Gastroesophageal sphincter (tissue), 4 donors: Measurements from ENCODE around the gene MILR1. TPM values are rescaled to one million over a fixed set of nuclear protein-coding genes. Genes with fewer than 3 reads are reported as not detected.

ENCODE experiments used
- ATAC-seq: fragments of 150-250 bp; one replicate; pipeline ENCODE4 v1.9.1; 2016; ENCODE audit warnings: mild to moderate bottlenecking, moderate library complexity
- H3K27ac ChIP-seq, 4 donors: fragments of 200-600 bp; sonication (generic) in 3 of 4; 1 replicate in 3 of 4; 2 replicates in 1 of 4; pipeline ENCODE4 v1.5.1; 2016 to 2019
- H3K27me3 ChIP-seq: fragments of 200-600 bp; sonication (generic); one replicate; pipeline ENCODE4 v1.5.1; 2019
- H3K36me3 ChIP-seq, 2 donors: fragments of 200-600 bp; sonication (generic); one replicate each; pipeline ENCODE4 v1.5.1; 2019; ENCODE audit warnings: control low read depth in 1 of 2
- H3K4me1 ChIP-seq, 3 donors: fragments of 200-600 bp; sonication (generic); 1 replicate in 2 of 3; 2 replicates in 1 of 3; pipeline ENCODE4 v1.5.1; 2016 to 2019; ENCODE audit warnings: control low read depth in 2 of 3
- H3K4me3 ChIP-seq, 2 donors: fragments of 200-600 bp; sonication (generic); one replicate each; pipeline ENCODE4 v1.5.1; 2019; ENCODE audit warnings: mild to moderate bottlenecking in 1 of 2, moderate library complexity in 1 of 2
- H3K9me3 ChIP-seq, 3 donors: fragments of 200-600 bp; sonication (generic); one replicate each; pipeline ENCODE4 v1.5.1; 2017 to 2019; ENCODE audit warnings: control low read depth in 2 of 3
- EP300 ChIP-seq: sonication (generic); formaldehyde crosslinking; IDR thresholded peaks from one replicate; pipeline ENCODE4 v1.6.1; 2017; ENCODE audit warnings: antibody characterized with exemption, mild to moderate bottlenecking
- POLR2A ChIP-seq, 2 donors: fragments of 450-650 bp; IDR thresholded peaks; one replicate each; pipeline ENCODE4 v1.6.1; 2017; ENCODE audit warnings: antibody characterized with exemption in 2 of 2, mild to moderate bottlenecking in 2 of 2, moderate library complexity in 1 of 2
- POLR2AphosphoS5 ChIP-seq: sonication (generic); formaldehyde crosslinking; IDR thresholded peaks from one replicate; pipeline ENCODE4 v1.6.1; 2017; ENCODE audit warnings: antibody characterized with exemption
- WGBS, 2 donors: methylation state at CpG; one replicate each; pipeline ENCODE4 v1.1.5; 2018; ENCODE audit warnings: low coverage in 1 of 2; 5-methylcytosine and 5-hydroxymethylcytosine counted together
- total RNA-seq, 4 donors: library from RNA; depleted of rRNA; stranded (reverse); fragments of >200 nt; gene quantifications; one replicate each; pipeline ENCODE4 v1.1.0, GENCODE V29; 2016
- TF ChIP-seq, protein P1 (sequence below), 4 experiments: fragments of 200-600 bp in 2 of 4; fragments of 450-650 bp in 2 of 4; sonication (generic) in 1 of 4; IDR thresholded peaks; one replicate each; pipeline ENCODE4 v1.5.1; 2017 to 2019; ENCODE audit warnings: antibody characterized with exemption in 4 of 4, mild to moderate bottlenecking in 2 of 4, moderate library complexity in 2 of 4

MILR1 gene
- total RNA-seq, 4 donors from 2014 or later = 3.5 to 10.1 (median 7.3) TPM; not detected in 1

DNA sequence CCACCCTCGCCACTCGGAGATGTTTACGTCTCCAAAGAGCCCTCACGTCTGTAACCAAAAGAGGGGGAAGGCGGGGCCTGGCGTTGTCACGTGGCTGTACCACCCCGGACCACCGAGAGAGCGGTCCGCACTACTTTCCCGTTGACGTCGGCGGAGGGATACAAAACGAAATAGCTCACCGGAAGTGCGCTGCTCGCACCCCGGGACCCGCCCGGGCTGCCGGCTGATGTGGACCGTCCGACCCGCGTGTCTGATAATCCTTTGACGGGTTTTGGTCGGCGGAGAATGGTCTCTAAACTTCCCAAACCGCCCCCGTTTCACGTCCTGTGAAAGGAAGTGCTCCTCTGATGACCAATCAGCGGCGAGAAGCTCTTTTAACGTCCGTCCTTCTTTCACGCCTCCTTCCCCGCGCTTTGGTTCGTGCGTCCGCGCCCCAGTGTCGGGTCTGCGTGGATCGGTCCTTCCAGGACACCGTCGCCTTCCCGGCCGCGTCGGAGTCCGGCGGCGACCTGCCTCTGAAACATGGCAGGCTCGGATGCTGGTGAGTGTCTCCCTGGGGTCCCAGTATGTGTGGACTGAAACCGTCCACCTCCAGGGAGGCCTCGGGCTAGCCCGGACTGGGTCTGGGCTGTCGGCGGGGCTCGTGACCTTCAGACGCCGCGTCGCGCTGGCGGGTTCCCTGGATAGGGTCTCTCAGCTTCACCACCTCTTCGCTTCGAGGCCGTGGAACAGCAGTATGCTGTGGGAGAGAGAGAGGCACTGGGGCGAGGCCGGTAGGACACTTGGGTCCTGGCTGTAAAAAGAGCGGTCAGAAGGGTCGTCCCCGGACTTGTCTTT is 57.9 kb downstream of the MILR1 start, which contains the start of gene CEP95:
Gene CEP95 (plus strand): TSS at position 402 of the 837 bp plus-strand sequence. CDS start 121 bp downstream, at position 523.
- 0% methylated on average over 2 to 8 of the region's 77 CpGs for WGBS, 2 donors
- TF ChIP-seq POLR2A (IDR thresholded peaks at IDR 0.05) (peak; percentile 91 to 92), POLR2AphosphoS5 (peak; percentile 96), EP300 (no peak)
- TF ChIP-seq, protein P1, sequence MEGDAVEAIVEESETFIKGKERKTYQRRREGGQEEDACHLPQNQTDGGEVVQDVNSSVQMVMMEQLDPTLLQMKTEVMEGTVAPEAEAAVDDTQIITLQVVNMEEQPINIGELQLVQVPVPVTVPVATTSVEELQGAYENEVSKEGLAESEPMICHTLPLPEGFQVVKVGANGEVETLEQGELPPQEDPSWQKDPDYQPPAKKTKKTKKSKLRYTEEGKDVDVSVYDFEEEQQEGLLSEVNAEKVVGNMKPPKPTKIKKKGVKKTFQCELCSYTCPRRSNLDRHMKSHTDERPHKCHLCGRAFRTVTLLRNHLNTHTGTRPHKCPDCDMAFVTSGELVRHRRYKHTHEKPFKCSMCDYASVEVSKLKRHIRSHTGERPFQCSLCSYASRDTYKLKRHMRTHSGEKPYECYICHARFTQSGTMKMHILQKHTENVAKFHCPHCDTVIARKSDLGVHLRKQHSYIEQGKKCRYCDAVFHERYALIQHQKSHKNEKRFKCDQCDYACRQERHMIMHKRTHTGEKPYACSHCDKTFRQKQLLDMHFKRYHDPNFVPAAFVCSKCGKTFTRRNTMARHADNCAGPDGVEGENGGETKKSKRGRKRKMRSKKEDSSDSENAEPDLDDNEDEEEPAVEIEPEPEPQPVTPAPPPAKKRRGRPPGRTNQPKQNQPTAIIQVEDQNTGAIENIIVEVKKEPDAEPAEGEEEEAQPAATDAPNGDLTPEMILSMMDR (IDR thresholded peaks at IDR 0.05) = no peak
- H3K27ac ChIP-seq = peak within 1 kb of the TSS; percentile 94 to 100 (median 98)
- H3K36me3 ChIP-seq = peaks cover 15 to 49% of the 10 kb centered on the region in 2 donors
- H3K9me3 ChIP-seq = no peaks in the 10 kb centered on the region
- H3K27me3 ChIP-seq = no peaks in the 10 kb centered on the region
- ATAC-seq = peak; percentile 86
- H3K4me1 ChIP-seq = peaks cover 10 to 64% (median 20%) of the 10 kb centered on the region in 3 donors
- H3K4me3 ChIP-seq = peak within 1 kb of the TSS; percentile 84 to 85

DNA sequence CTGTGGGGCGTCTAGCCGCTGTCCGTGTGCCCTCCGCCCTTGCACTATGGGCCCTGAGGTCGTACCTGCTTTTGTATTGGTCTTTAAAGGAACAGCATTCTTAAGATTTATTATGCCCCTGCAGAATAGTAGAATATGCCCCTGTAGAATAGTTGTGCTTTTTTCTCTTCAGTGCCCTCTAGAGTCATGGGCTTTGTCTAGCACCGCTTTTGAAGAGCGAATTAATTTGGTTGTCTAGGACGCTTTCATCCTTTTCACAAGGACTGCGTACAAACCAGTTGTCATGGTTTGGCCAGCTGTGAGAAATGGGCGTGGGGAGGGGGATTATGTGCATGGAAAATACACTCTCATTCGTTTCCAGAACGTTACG is 58.5 kb downstream of the MILR1 start:
- H3K9me3 ChIP-seq = no peaks in the 10 kb centered on the region
- no peak for TF ChIP-seq POLR2AphosphoS5
- TF ChIP-seq POLR2A (IDR thresholded peaks at IDR 0.05) = no peak
- TF ChIP-seq, protein P1 (IDR thresholded peaks at IDR 0.05) = peak; percentile 14 to 56 (median 48)
- H3K4me3 ChIP-seq = peak overlapping the region; percentile 84 to 85
- ATAC-seq = peak; percentile 8
- H3K36me3 ChIP-seq = peaks cover 10 to 49% of the 10 kb centered on the region in 2 donors
- peaks cover 10 to 62% (median 20%) of the 10 kb centered on the region in 3 donors for H3K4me1 ChIP-seq
- 0% methylated on average over 8 to 11 of the region's 13 CpGs for WGBS, 2 donors
- H3K27ac ChIP-seq = peak overlapping the region; percentile 94 to 100 (median 98)
- H3K27me3 ChIP-seq = no peaks in the 10 kb centered on the region

DNA sequence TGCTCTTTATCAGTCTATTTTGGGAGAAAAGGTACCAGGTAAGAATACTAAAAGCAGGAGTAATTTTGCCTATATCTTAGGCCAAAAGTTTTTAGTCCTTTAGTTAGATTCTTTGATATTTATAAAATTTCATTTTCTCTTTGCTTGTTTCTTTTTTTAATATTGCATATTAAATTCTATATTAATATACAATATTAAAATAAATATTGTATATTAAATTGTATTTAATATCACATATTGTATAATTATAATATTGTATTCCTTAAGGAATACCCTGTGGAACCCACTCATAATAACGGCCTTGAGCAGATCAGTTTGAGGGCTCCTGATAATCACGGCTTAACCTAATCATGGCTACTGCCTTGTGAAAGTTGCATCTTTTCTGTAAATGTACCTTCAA is 59.8 kb downstream of the MILR1 start:
- TF ChIP-seq POLR2A (IDR thresholded peaks at IDR 0.05) = no peak
- no peak for TF ChIP-seq EP300
- TF ChIP-seq, protein P1 (IDR thresholded peaks at IDR 0.05) = no peak
- no peak for TF ChIP-seq POLR2AphosphoS5
- H3K9me3 ChIP-seq = no peaks in the 10 kb centered on the region
- no peak overlapping the region for H3K27ac ChIP-seq
- peaks cover 0 to 49% of the 10 kb centered on the region in 2 donors for H3K36me3 ChIP-seq
- no peak overlapping the region for H3K4me3 ChIP-seq
- peaks cover 5 to 49% (median 11%) of the 10 kb centered on the region in 3 donors for H3K4me1 ChIP-seq
- 71 to 86% methylated on average over 1 to 2 of the region's 2 CpGs for WGBS, 2 donors
- ATAC-seq = no peak
- H3K27me3 ChIP-seq = no peaks in the 10 kb centered on the region

DNA sequence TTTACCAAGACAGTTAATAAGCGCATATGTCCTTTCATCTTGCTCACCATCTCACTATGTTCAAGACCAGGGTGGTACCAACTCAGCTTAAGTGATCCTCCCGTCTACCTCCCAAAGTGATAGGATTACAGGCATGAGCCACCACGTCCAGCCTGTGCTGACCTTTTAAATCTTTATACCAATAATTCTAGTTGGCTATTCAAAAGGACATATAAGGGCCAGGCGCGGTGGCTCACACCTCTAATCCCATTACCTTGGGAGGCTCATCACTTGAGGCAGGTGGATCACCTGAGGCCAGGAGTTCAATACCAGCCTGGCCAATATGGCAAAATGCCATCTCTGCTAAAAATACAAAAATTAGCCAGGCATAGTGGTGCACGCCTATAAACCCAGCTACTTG is 60.3 kb downstream of the MILR1 start:
- ATAC-seq = no peak
- peaks cover under 1 to 44% (median 7%) of the 10 kb centered on the region in 3 donors for H3K4me1 ChIP-seq
- H3K27me3 ChIP-seq = no peaks in the 10 kb centered on the region
- no peaks in the 10 kb centered on the region for H3K9me3 ChIP-seq
- WGBS, 2 donors = 78 to 81% methylated on average over 4 of the region's 6 CpGs
- H3K4me3 ChIP-seq = no peak overlapping the region
- peaks cover 0 to 49% of the 10 kb centered on the region in 2 donors for H3K36me3 ChIP-seq
- no peak overlapping the region for H3K27ac ChIP-seq
- TF ChIP-seq POLR2AphosphoS5 (no peak), EP300 (no peak), POLR2A (IDR thresholded peaks at IDR 0.05) (no peak)
- TF ChIP-seq, protein P1 (IDR thresholded peaks at IDR 0.05) = no peak
